ENCODE measurements around the gene IMMP1L.

Gene IMMP1L

GRCh38 chr11:31464436-31464835, 45.0 kb downstream of the IMMP1L start:
- no peak for TF ChIP-seq CTCF (IDR thresholded peaks at IDR 0.05; ENCODE audit: insufficient read depth, low read length, poor library complexity, severe bottlenecking)
- no peak for DNase-seq (ENCODE audit: extremely low read depth, insufficient read length)
- no peaks in the 10 kb centered on the region; the same call in 1 of the 2 replicates for H3K36me3 ChIP-seq (ENCODE audit: control insufficient read depth, insufficient read depth, low read length)
- no peaks in the 10 kb centered on the region for H3K27me3 ChIP-seq (replicated peaks; ENCODE audit: control insufficient read depth, insufficient read depth, low read length)
- H3K4me3 ChIP-seq (replicated peaks; ENCODE audit: low read depth, low read length), result no peak overlapping the region

GRCh38 chr11:31455177-31455576, 54.2 kb downstream of the IMMP1L start:
- no peaks in the 10 kb centered on the region for H3K36me3 ChIP-seq (ENCODE audit: control insufficient read depth, insufficient read depth, low read length)
- DNase-seq (ENCODE audit: extremely low read depth, insufficient read length), result no peak
- no peaks in the 10 kb centered on the region for H3K27me3 ChIP-seq (replicated peaks; ENCODE audit: control insufficient read depth, insufficient read depth, low read length)
- no peak for TF ChIP-seq CTCF (IDR thresholded peaks at IDR 0.05; ENCODE audit: insufficient read depth, low read length, poor library complexity, severe bottlenecking)
- no peak overlapping the region for H3K4me3 ChIP-seq (replicated peaks; ENCODE audit: low read depth, low read length)

- TF ChIP-seq CTCF (IDR thresholded peaks at IDR 0.05; ENCODE audit: insufficient read depth, low read length, poor library complexity, severe bottlenecking), result no peak
- no peak overlapping the region for H3K4me3 ChIP-seq (replicated peaks; ENCODE audit: low read depth, low read length)
- no peaks in the 10 kb centered on the region; the same call in 1 of the 2 replicates for H3K36me3 ChIP-seq (ENCODE audit: control insufficient read depth, insufficient read depth, low read length)
- DNase-seq (ENCODE audit: extremely low read depth, insufficient read length), result no peak
- H3K27me3 ChIP-seq (replicated peaks; ENCODE audit: control insufficient read depth, insufficient read depth, low read length), result no peaks in the 10 kb centered on the region
Observed at GRCh38 chr11:31450841-31451240, 58.6 kb downstream of the IMMP1L start.

GRCh38 chr11:31449040-31449439, 60.4 kb downstream of the IMMP1L start:
- TF ChIP-seq CTCF (IDR thresholded peaks at IDR 0.05; ENCODE audit: insufficient read depth, low read length, poor library complexity, severe bottlenecking), result no peak
- no peaks in the 10 kb centered on the region; the same call in 1 of the 2 replicates for H3K36me3 ChIP-seq (ENCODE audit: control insufficient read depth, insufficient read depth, low read length)
- no peak overlapping the region for H3K4me3 ChIP-seq (replicated peaks; ENCODE audit: low read depth, low read length)
- no peak for DNase-seq (ENCODE audit: extremely low read depth, insufficient read length)
- no peaks in the 10 kb centered on the region for H3K27me3 ChIP-seq (replicated peaks; ENCODE audit: control insufficient read depth, insufficient read depth, low read length)

GRCh38 chr11:31445621-31446020, 63.8 kb downstream of the IMMP1L start:
- H3K27me3 ChIP-seq (replicated peaks; ENCODE audit: control insufficient read depth, insufficient read depth, low read length), result no peaks in the 10 kb centered on the region
- H3K4me3 ChIP-seq (replicated peaks; ENCODE audit: low read depth, low read length), result no peak overlapping the region
- no peaks in the 10 kb centered on the region; the same call in 1 of the 2 replicates for H3K36me3 ChIP-seq (ENCODE audit: control insufficient read depth, insufficient read depth, low read length)
- DNase-seq (ENCODE audit: extremely low read depth, insufficient read length), result no peak
- TF ChIP-seq CTCF (IDR thresholded peaks at IDR 0.05; ENCODE audit: insufficient read depth, low read length, poor library complexity, severe bottlenecking), result no peak

GRCh38 chr11:31443802-31444201, 65.6 kb downstream of the IMMP1L start:
- DNase-seq (ENCODE audit: extremely low read depth, insufficient read length), result no peak
- no peaks in the 10 kb centered on the region for H3K27me3 ChIP-seq (replicated peaks; ENCODE audit: control insufficient read depth, insufficient read depth, low read length)
- H3K36me3 ChIP-seq (ENCODE audit: control insufficient read depth, insufficient read depth, low read length), result no peaks in the 10 kb centered on the region; the same call in 1 of the 2 replicates
- no peak for TF ChIP-seq CTCF (IDR thresholded peaks at IDR 0.05; ENCODE audit: insufficient read depth, low read length, poor library complexity, severe bottlenecking)
- H3K4me3 ChIP-seq (replicated peaks; ENCODE audit: low read depth, low read length), result no peak overlapping the region

Measured in GM06990 (cell line).